Heart left ventricle (tissue), 13 donors: ENCODE results near the gene EIF1.

Experiments
- CTCF ChIP-seq, 12 donors: fragments of 200-600 bp; sonication (generic) in 4 of 12; IDR thresholded peaks; one replicate each; pipeline versions ENCODE4 v1.5.0 to v1.8.0; 2018 to 2022; ENCODE audit warnings: antibody characterized with exemption in 12 of 12, mild to moderate bottlenecking in 5 of 12
- POLR2A ChIP-seq, 2 donors: fragments of 450-650 bp; IDR thresholded peaks; one replicate each; pipeline ENCODE4 v1.6.1; 2017; ENCODE audit warnings: antibody characterized with exemption in 2 of 2, mild to moderate bottlenecking in 2 of 2, moderate library complexity in 2 of 2
- donor health status: ischemic (EF 13 %, LVEDD 7.1; RV severe dilation, severe dysfunction).
- donor health status: DM: no; HTN: yes; CAD: no.
- donor health status: DM: no; HTN: no; CAD: no.
- donor health status: ischemic (EF 25% LVEDD 6.9; RV normal size, moderate dysfunction).
- donor health status: ischemic (EF 25% LVEDD 5.7; RV mildly dilated, moderate dysfunction).
- donor health status: ischemic (EF 35%, LVEDD 5.7; RV mildly dilated, moderate dysfunction).
- donor health status: nonischemic (EF 11% LVEDD 7.7; RV severe dilation, severe dysfunction).
- donor health status: DM: yes; HTN: yes; CAD: no.
- donor health status: PGD.
- donor health status: ischemic (EF 29% LVEDD 5.4; RV normal size, mild dysfunction).
- donor health status: nonischemic (EF 23%, LVEDD 6.1; RV moderate dilation, normal function).

- TF ChIP-seq CTCF (IDR thresholded peaks at IDR 0.05) (no peak), POLR2A (IDR thresholded peaks at IDR 0.05) (no peak)
Measured at GRCh38 chr17:41658846-41659245, 29.8 kb upstream of the EIF1 start.
